ENCODE data around the gene EXOSC2. TPM values are rescaled to one million over a fixed set of nuclear protein-coding genes. Genes with fewer than 3 reads are reported as not detected.

Gene EXOSC2
- polyA plus RNA-seq, 1 donor from 2014 or later, result 36.3 TPM

DNA sequence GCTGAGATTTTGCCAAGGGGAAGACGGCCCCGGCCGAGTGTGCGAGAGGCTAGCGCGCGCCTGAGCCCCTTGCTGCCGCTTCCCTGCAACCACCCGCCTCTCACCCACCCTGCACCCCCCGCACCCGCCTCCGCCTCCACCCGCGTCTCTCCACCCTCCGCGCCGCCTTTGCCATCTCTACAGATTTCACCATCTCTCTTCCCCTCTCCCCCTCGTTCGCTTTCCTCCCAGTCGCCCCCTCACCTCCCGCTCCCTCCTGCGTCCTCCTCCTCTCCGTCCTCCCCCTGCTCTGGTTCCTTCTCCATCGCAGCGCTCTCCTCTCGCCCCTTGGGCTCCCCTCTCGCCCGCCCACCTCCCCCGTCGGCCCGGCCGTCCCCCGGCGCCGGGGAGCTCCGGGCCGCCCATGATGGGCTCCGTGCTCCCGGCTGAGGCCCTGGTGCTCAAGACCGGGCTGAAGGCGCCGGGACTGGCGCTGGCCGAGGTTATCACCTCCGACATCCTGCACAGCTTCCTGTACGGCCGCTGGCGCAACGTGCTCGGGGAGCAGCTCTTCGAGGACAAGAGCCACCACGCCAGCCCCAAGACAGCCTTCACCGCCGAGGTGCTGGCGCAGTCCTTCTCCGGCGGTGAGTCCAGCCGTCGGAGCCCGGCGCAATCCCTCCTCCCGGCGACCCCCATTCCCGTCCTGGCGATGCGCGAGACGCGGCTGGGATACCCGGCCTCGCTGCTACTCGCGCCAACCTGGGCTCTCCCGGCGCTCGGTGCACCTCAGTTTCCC is 29.1 kb upstream of the EXOSC2 start, which contains the start of gene PRDM12:
PRDM12 (plus strand) TSS at position 344 of the 778 bp plus-strand sequence; CDS start at position 404, 60 bp downstream.
- Histone ChIP-seq H3F3A (ENCODE audit: insufficient read depth, low read length, poor library complexity, severe bottlenecking) (no peaks in the 10 kb centered on the region), H3K4me3 (ENCODE audit: low read length) (peak within 1 kb of the TSS; percentile 53), H3K36me3 (ENCODE audit: insufficient read depth, low read length) (no peaks in the 10 kb centered on the region), H3K9ac (ENCODE audit: low read length) (no peak within 1 kb of the TSS), H4K20me1 (ENCODE audit: insufficient read depth) (no peaks in the 10 kb centered on the region), H2AFZ (ENCODE audit: low read depth, low read length) (no peak within 1 kb of the TSS), H3K27ac (ENCODE audit: low read length) (no peak within 1 kb of the TSS), H3K4me2 (ENCODE audit: low read length) (no peak within 1 kb of the TSS), H3K9me2 (ENCODE audit: insufficient read depth, low read length) (no peaks in the 10 kb centered on the region), H3K27me3 (ENCODE audit: insufficient read depth, low read depth, low read length) (peaks cover 89% of the 10 kb centered on the region), H3K9me3 (ENCODE audit: low read length) (no peaks in the 10 kb centered on the region), H3K79me2 (replicated peaks; ENCODE audit: insufficient read depth, low read length) (no peaks in the 10 kb centered on the region)
- TF ChIP-seq EP300 (conservative IDR thresholded peaks at IDR 0.05; ENCODE audit: poor library complexity, severe bottlenecking) (no peak), RAD21 (conservative IDR thresholded peaks at IDR 0.05) (no peak), SMC3 (conservative IDR thresholded peaks at IDR 0.05; ENCODE audit: poor library complexity) (no peak), EZH2 (IDR thresholded peaks at IDR 0.05; ENCODE audit: borderline replicate concordance, insufficient read depth, low read length, poor library complexity, severe bottlenecking) (peak; percentile 99), TAF1 (IDR thresholded peaks at IDR 0.05; ENCODE audit: low read depth) (no peak)
- TF ChIP-seq, protein P1, sequence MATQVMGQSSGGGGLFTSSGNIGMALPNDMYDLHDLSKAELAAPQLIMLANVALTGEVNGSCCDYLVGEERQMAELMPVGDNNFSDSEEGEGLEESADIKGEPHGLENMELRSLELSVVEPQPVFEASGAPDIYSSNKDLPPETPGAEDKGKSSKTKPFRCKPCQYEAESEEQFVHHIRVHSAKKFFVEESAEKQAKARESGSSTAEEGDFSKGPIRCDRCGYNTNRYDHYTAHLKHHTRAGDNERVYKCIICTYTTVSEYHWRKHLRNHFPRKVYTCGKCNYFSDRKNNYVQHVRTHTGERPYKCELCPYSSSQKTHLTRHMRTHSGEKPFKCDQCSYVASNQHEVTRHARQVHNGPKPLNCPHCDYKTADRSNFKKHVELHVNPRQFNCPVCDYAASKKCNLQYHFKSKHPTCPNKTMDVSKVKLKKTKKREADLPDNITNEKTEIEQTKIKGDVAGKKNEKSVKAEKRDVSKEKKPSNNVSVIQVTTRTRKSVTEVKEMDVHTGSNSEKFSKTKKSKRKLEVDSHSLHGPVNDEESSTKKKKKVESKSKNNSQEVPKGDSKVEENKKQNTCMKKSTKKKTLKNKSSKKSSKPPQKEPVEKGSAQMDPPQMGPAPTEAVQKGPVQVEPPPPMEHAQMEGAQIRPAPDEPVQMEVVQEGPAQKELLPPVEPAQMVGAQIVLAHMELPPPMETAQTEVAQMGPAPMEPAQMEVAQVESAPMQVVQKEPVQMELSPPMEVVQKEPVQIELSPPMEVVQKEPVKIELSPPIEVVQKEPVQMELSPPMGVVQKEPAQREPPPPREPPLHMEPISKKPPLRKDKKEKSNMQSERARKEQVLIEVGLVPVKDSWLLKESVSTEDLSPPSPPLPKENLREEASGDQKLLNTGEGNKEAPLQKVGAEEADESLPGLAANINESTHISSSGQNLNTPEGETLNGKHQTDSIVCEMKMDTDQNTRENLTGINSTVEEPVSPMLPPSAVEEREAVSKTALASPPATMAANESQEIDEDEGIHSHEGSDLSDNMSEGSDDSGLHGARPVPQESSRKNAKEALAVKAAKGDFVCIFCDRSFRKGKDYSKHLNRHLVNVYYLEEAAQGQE (IDR thresholded peaks at IDR 0.05; ENCODE audit: borderline replicate concordance), result no peak

DNA sequence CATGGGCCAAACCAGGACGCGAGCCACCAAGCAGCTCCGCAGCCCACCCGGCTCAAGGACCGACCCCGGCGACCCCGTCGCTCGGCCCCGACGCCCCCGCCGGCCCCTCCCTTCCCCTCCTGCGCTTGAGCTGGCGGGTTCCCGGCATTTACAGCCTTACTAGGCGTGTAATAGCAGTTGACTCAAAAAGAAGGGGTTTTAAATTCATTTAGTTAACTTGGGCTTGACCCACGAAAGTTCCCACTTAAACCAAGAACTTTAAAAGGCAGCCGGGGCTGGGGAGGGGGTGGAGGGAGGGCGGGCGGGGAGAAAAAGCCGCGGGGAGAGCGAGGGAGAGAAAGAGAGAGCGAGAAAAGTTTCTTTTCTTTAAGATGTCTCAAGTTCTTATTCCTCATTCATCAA is 28.6 kb upstream of the EXOSC2 start:
- Histone ChIP-seq H3K36me3 (ENCODE audit: insufficient read depth, low read length) (no peaks in the 10 kb centered on the region), H3K27ac (ENCODE audit: low read length) (no peak overlapping the region), H3K27me3 (ENCODE audit: insufficient read depth, low read depth, low read length) (peaks cover 83% of the 10 kb centered on the region), H3K4me3 (ENCODE audit: low read length) (peak overlapping the region; percentile 53), H3F3A (ENCODE audit: insufficient read depth, low read length, poor library complexity, severe bottlenecking) (no peaks in the 10 kb centered on the region), H3K9me2 (ENCODE audit: insufficient read depth, low read length) (no peaks in the 10 kb centered on the region), H3K4me2 (ENCODE audit: low read length) (no peak overlapping the region), H3K9ac (ENCODE audit: low read length) (no peak overlapping the region), H3K79me2 (replicated peaks; ENCODE audit: insufficient read depth, low read length) (no peaks in the 10 kb centered on the region), H4K20me1 (ENCODE audit: insufficient read depth) (no peaks in the 10 kb centered on the region), H2AFZ (ENCODE audit: low read depth, low read length) (no peak overlapping the region), H3K9me3 (ENCODE audit: low read length) (no peaks in the 10 kb centered on the region)
- TF ChIP-seq EZH2 (IDR thresholded peaks at IDR 0.05; ENCODE audit: borderline replicate concordance, insufficient read depth, low read length, poor library complexity, severe bottlenecking) (no peak), RAD21 (conservative IDR thresholded peaks at IDR 0.05) (no peak), EP300 (conservative IDR thresholded peaks at IDR 0.05; ENCODE audit: poor library complexity, severe bottlenecking) (no peak), POLR2AphosphoS5 (IDR thresholded peaks at IDR 0.05) (no peak), SMC3 (conservative IDR thresholded peaks at IDR 0.05; ENCODE audit: poor library complexity) (no peak), MXI1 (conservative IDR thresholded peaks at IDR 0.05; ENCODE audit: poor library complexity, severe bottlenecking) (no peak), TAF1 (IDR thresholded peaks at IDR 0.05; ENCODE audit: low read depth) (no peak)
- TF ChIP-seq, protein P1 (IDR thresholded peaks at IDR 0.05; ENCODE audit: borderline replicate concordance), result no peak
- TF ChIP-seq, protein P2, sequence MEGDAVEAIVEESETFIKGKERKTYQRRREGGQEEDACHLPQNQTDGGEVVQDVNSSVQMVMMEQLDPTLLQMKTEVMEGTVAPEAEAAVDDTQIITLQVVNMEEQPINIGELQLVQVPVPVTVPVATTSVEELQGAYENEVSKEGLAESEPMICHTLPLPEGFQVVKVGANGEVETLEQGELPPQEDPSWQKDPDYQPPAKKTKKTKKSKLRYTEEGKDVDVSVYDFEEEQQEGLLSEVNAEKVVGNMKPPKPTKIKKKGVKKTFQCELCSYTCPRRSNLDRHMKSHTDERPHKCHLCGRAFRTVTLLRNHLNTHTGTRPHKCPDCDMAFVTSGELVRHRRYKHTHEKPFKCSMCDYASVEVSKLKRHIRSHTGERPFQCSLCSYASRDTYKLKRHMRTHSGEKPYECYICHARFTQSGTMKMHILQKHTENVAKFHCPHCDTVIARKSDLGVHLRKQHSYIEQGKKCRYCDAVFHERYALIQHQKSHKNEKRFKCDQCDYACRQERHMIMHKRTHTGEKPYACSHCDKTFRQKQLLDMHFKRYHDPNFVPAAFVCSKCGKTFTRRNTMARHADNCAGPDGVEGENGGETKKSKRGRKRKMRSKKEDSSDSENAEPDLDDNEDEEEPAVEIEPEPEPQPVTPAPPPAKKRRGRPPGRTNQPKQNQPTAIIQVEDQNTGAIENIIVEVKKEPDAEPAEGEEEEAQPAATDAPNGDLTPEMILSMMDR (IDR thresholded peaks at IDR 0.05; ENCODE audit: poor library complexity, severe bottlenecking), result no peak
